Ishikawa (cell line): ENCODE measurements around the gene CD82.

Experiments used
- EP300 ChIP-seq: IDR thresholded peaks from 2 replicates; pipeline ENCODE4 v1.6.1; 2012; ENCODE audit warnings: borderline replicate concordance
- RAD21 ChIP-seq: IDR thresholded peaks from 2 replicates; pipeline ENCODE4 v1.6.1; 2012; ENCODE audit warnings: low read depth
- REST ChIP-seq: IDR thresholded peaks from 2 replicates; pipeline ENCODE4 v1.6.1; 2012; ENCODE audit warnings: low read depth, mild to moderate bottlenecking
- TCF12 ChIP-seq: IDR thresholded peaks from 2 replicates; pipeline ENCODE4 v1.6.1; 2012; ENCODE audit warnings: low read depth

- TF ChIP-seq RAD21 (no peak), REST (no peak), TCF12 (no peak), EP300 (no peak)
Observed at GRCh38 chr11:44617671-44618461, 52.4 kb downstream of the CD82 start.
